ENCODE results near the gene FBXO31. TPM values are rescaled to one million over a fixed set of nuclear protein-coding genes. Genes with fewer than 3 reads are reported as not detected.

FBXO31 gene
- total and polyA plus RNA-seq, 2 of the 13 experiments (the other 11 are each of a cell fraction or from before 2014, with no cell fraction given) = 92.4 to 101 TPM

- TF ChIP-seq ZNF281 (CRISPR knock-in tag; IDR thresholded peaks at IDR 0.05; ENCODE audit: borderline replicate concordance) (peak; percentile 93), CBFB (CRISPR knock-in tag; IDR thresholded peaks at IDR 0.05) (no peak), SAP130 (CRISPR knock-in tag; IDR thresholded peaks at IDR 0.05; ENCODE audit: low read depth) (peak; percentile 50), KLF16 (CRISPR knock-in tag; IDR thresholded peaks at IDR 0.05) (peak in 1 of 2 experiments; percentile 32; a peak in 1 of 4 replicates), SALL1 (CRISPR knock-in tag; IDR thresholded peaks at IDR 0.05) (peak; percentile 55; the same call in 1 of the 2 replicates), ONECUT2 (CRISPR knock-in tag; IDR thresholded peaks at IDR 0.05) (peak; percentile 97), ZBTB7A (CRISPR knock-in tag; IDR thresholded peaks at IDR 0.05) (no peak), ZC3H13 (CRISPR knock-in tag; IDR thresholded peaks at IDR 0.05) (no peak), FOXA3 (CRISPR knock-in tag; IDR thresholded peaks at IDR 0.05) (peak; percentile 8; the same call in 1 of the 2 replicates), HOXA5 (CRISPR knock-in tag; IDR thresholded peaks at IDR 0.05) (peak; percentile 42; the same call in 1 of the 2 replicates), GABPA (IDR thresholded peaks at IDR 0.05; ENCODE audit: low read depth, low read length) (no peak), GABPA (CRISPR knock-in tag; IDR thresholded peaks at IDR 0.05; ENCODE audit: low read depth) (peak; percentile 49; the same call in 1 of the 2 replicates), NFAT5 (CRISPR knock-in tag; IDR thresholded peaks at IDR 0.05) (no peak), NFE2 (CRISPR knock-in tag; IDR thresholded peaks at IDR 0.05) (no peak), ZBED4 (CRISPR knock-in tag; IDR thresholded peaks at IDR 0.05; ENCODE audit: borderline replicate concordance) (peak; percentile 42; the same call in 1 of the 2 replicates), ARNTL (CRISPR knock-in tag; IDR thresholded peaks at IDR 0.05) (no peak), ZBTB37 (CRISPR knock-in tag; IDR thresholded peaks at IDR 0.05) (peak; percentile 91), ZNF101 (CRISPR knock-in tag; IDR thresholded peaks at IDR 0.05; ENCODE audit: borderline replicate concordance, low read depth) (no peak)
Measured at GRCh38 chr16:87389245-87389644, 5.7 kb upstream of the FBXO31 start (continued).

Data from HepG2 (cell line).